IPS DF 6.9 (cell line): ENCODE data around the gene DGCR8.
"Not testable (repeated sequence)": the region's sequence is repeated elsewhere in the genome, so short reads cannot be mapped to it uniquely, and the experiment has no call there.

ENCODE experiments used
- DNase-seq: peaks from one replicate; pipeline ENCODE4 v3.0.0-alpha.2; 2013; ENCODE audit warnings: low read depth, low spot score
- H3K27ac ChIP-seq: one replicate; pipeline ENCODE4 v1.5.1; 2013; ENCODE audit warnings: low read length, control low read depth
- H3K27me3 ChIP-seq: 2 replicates; pipeline ENCODE4 v1.6.1; 2013; ENCODE audit warnings: mild to moderate bottlenecking, low read length; ENCODE audit not compliant: control insufficient read depth, insufficient read depth
- H3K36me3 ChIP-seq: 2 replicates; pipeline ENCODE4 v1.6.1; 2013; ENCODE audit warnings: low read length; ENCODE audit not compliant: control insufficient read depth, insufficient read depth
- H3K4me1 ChIP-seq: 2 replicates; pipeline ENCODE4 v1.6.1; 2013; ENCODE audit warnings: low read length; ENCODE audit not compliant: control insufficient read depth, insufficient read depth
- H3K4me3 ChIP-seq: 2 replicates; pipeline ENCODE4 v1.5.1; 2013; ENCODE audit warnings: mild to moderate bottlenecking, low read length
- H3K9me3 ChIP-seq: 2 replicates; pipeline ENCODE4 v1.6.1; 2013; ENCODE audit warnings: low read length, inconsistent platforms; ENCODE audit not compliant: control insufficient read depth, insufficient read depth
- WGBS: extraction: QIAGEN DNeasy Blood & Tissue Kit; methylation state at CpG from one replicate; pipeline ENCODE4 v1.1.7; 2013; ENCODE audit warnings: mixed read lengths, missing lambda C conversion rate; ENCODE audit not compliant: insufficient read length, insufficient coverage; 5-methylcytosine and 5-hydroxymethylcytosine counted together

Gene DGCR8

DNA sequence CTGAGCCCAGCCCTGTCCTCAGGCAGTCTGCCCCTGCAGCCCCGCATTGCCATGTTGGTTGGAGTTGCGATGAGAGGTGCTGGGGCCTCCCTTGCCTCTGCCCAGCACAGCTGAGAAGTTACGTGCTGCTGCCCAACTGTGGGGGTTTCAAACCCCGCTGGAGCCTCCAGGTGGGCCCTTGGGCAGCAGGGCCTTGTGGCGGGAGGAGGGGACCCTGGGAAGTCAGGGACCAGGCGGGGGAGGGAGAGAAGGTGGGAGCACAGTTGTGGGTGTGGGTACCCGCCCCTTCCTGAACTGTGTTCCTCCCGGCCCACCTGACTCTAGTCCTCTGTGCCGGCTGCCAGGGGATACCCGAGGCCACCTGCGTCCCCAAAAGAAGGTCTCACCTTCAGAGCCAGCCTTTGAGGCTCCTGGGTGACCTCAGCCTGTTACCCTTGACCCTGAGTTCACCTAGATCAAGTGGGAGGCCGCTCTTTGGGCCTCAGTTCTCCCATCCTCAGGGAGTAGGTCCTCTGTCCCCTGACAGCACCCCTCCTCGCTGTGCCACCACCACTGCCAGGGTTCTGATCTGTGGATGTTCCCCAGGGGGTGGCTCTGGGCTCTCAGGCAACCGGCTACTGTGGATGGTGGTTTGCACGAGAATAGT is 78.5 kb downstream of the DGCR8 start:
- no CpG with 5 or more reads among the region's 15 CpGs for WGBS
- Histone ChIP-seq H3K4me1 (no peaks in the 10 kb centered on the region), H3K27ac (no peak overlapping the region), H3K36me3 (no peaks in the 10 kb centered on the region), H3K4me3 (no peak overlapping the region), H3K9me3 (no peaks in the 10 kb centered on the region), H3K27me3 (no peaks in the 10 kb centered on the region)
- DNase-seq: no peak

DNA sequence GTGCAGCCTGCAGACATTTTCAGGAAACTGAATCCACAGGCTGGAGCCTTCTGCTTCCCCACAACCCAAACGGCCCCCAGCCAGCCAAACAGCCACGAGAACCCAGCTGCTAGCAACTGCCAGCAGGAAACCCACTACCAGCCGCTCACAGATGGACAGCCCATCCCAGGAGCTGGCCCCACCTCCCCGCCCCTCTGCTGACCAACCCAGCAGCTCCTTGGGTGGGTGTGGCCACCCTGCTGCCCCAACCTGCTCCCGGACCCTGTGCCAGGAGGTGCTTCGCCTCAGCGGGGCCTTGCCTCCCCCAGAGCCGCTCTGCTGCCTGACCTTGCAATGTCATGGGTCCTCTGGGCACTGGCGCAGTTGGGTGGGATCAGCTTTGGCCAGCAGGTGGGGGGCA is 79.0 kb downstream of the DGCR8 start:
- no peaks in the 10 kb centered on the region for H3K27me3 ChIP-seq
- H3K9me3 ChIP-seq: no peaks in the 10 kb centered on the region
- H3K4me3 ChIP-seq: no peak overlapping the region
- no peaks in the 10 kb centered on the region for H3K4me1 ChIP-seq
- no CpG with 5 or more reads among the region's 9 CpGs for WGBS
- no peak for DNase-seq
- no peak overlapping the region for H3K27ac ChIP-seq
- H3K36me3 ChIP-seq: no peaks in the 10 kb centered on the region

DNA sequence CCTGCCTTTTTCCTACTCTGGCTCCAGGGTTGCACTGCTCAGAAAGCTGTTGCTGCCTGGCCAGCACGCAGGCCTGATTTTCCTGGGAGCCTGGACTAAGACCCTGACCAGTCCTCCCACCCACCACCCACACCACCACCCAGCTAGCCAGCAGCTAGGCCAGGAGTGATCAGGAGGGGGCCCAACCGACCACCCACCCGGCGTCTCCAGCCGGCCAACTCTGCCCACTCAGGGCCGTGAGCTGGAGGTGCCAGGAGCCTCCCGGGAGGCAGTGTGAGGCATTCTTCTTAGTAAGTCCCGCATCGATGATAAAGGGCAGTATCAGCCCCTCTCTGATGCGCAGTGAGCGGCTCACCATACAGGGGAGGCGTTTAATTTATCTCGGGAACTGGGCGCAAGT is 79.5 kb downstream of the DGCR8 start:
- not testable (repeated sequence) for H3K9me3 ChIP-seq, H3K4me3 ChIP-seq, DNase-seq, H3K27ac ChIP-seq, H3K36me3 ChIP-seq, H3K27me3 ChIP-seq, H3K4me1 ChIP-seq
- no CpG with 5 or more reads among the region's 14 CpGs for WGBS

DNA sequence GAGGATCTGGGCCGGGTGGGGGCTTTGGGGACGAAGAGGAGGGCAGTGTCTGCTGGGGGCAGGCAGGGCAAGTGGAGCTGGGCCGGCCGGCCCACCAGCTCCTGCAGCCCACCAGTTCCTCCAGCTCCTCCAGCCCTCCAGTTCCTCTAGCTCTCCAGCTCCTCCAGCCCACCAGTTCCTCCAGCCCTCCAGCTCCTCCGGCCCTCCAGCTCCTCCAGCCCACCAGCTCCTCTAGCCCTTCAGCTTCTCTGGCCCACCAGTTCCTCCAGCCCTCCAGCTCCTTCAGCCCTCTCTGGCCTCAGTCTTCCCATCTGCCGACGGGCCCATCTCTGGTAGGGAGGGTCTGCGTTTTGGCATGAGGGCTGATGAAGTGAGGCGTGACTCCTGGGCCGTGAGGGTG is 80.0 kb downstream of the DGCR8 start:
- H3K36me3 ChIP-seq: no peaks in the 10 kb centered on the region
- no peaks in the 10 kb centered on the region for H3K27me3 ChIP-seq
- DNase-seq: no peak
- H3K4me3 ChIP-seq: no peak overlapping the region
- no CpG with 5 or more reads among the region's 10 CpGs for WGBS
- H3K4me1 ChIP-seq: no peaks in the 10 kb centered on the region
- no peaks in the 10 kb centered on the region for H3K9me3 ChIP-seq
- H3K27ac ChIP-seq: no peak overlapping the region
